GM18517 (cell line): ENCODE results near the gene C7orf25.

Experiments used
- ATAC-seq: cut with Tn5 transposase; IDR thresholded peaks from one replicate; pipeline ENCODE4 v1.9.1; 2021; ENCODE audit warnings: mild to moderate bottlenecking, moderate library complexity; ENCODE audit not compliant: unreplicated experiment

Gene C7orf25

GRCh38 chr7:42880392-42880791, 31.5 kb downstream of the C7orf25 start:
- ATAC-seq: no peak

GRCh38 chr7:42878303-42878702, 33.6 kb downstream of the C7orf25 start:
- ATAC-seq: no peak

GRCh38 chr7:42877862-42878261, 34.0 kb downstream of the C7orf25 start:
- ATAC-seq: no peak

- ATAC-seq: peak; percentile 93
These were observed 35.4 kb downstream of the C7orf25 start for GRCh38 chr7:42876182-42877068.

GRCh38 chr7:42869131-42870020, 42.5 kb downstream of the C7orf25 start:
- peak; percentile 98 for ATAC-seq

GRCh38 chr7:42868480-42868879, 43.4 kb downstream of the C7orf25 start:
- ATAC-seq: no peak
